ENCODE results near the gene FXYD3.

The FXYD3 gene

GRCh38 chr19:35093941-35094647 is 21.5 kb upstream of the FXYD3 start:
- no peak for DNase-seq (ENCODE audit: low read depth)
- TF ChIP-seq MAX (IDR thresholded peaks at IDR 0.05; ENCODE audit: low read depth, low read length) (no peak), CTCF (IDR thresholded peaks at IDR 0.05; ENCODE audit: low read depth, low read length) (no peak), MYC (IDR thresholded peaks at IDR 0.05; ENCODE audit: low read depth, low read length) (no peak), POLR2A (IDR thresholded peaks at IDR 0.05; ENCODE audit: extremely low read depth, insufficient read length) (no peak)
- H3K4me3 ChIP-seq (ENCODE audit: low read depth, low read length), result no peak overlapping the region

- DNase-seq (ENCODE audit: low read depth), result no peak
- no peak overlapping the region for H3K4me3 ChIP-seq (ENCODE audit: low read depth, low read length)
- TF ChIP-seq CTCF (IDR thresholded peaks at IDR 0.05; ENCODE audit: low read depth, low read length), result no peak
- no peak for TF ChIP-seq MAX (IDR thresholded peaks at IDR 0.05; ENCODE audit: low read depth, low read length)
- TF ChIP-seq MYC (IDR thresholded peaks at IDR 0.05; ENCODE audit: low read depth, low read length), result no peak
Observed at GRCh38 chr19:35094656-35095055, 21.0 kb upstream of the FXYD3 start.

GRCh38 chr19:35095667-35096368 is 19.8 kb upstream of the FXYD3 start:
- TF ChIP-seq MYC (IDR thresholded peaks at IDR 0.05; ENCODE audit: low read depth, low read length), result no peak
- TF ChIP-seq CTCF (IDR thresholded peaks at IDR 0.05; ENCODE audit: low read depth, low read length), result no peak
- no peak for TF ChIP-seq POLR2A (IDR thresholded peaks at IDR 0.05; ENCODE audit: extremely low read depth, insufficient read length)
- TF ChIP-seq MAX (IDR thresholded peaks at IDR 0.05; ENCODE audit: low read depth, low read length), result no peak
- H3K4me3 ChIP-seq (ENCODE audit: low read depth, low read length), result no peak overlapping the region
- DNase-seq (ENCODE audit: low read depth), result no peak

GRCh38 chr19:35098413-35099049 is 17.1 kb upstream of the FXYD3 start:
- DNase-seq (ENCODE audit: low read depth), result no peak
- TF ChIP-seq MYC (IDR thresholded peaks at IDR 0.05; ENCODE audit: low read depth, low read length) (no peak), MAX (IDR thresholded peaks at IDR 0.05; ENCODE audit: low read depth, low read length) (no peak), CTCF (IDR thresholded peaks at IDR 0.05; ENCODE audit: low read depth, low read length) (no peak), POLR2A (IDR thresholded peaks at IDR 0.05; ENCODE audit: extremely low read depth, insufficient read length) (no peak)
- H3K4me3 ChIP-seq (ENCODE audit: low read depth, low read length), result no peak overlapping the region

GRCh38 chr19:35099155-35099896 is 16.3 kb upstream of the FXYD3 start:
- no peak for DNase-seq (ENCODE audit: low read depth)
- H3K4me3 ChIP-seq (ENCODE audit: low read depth, low read length), result no peak overlapping the region
- TF ChIP-seq MAX (IDR thresholded peaks at IDR 0.05; ENCODE audit: low read depth, low read length) (no peak), CTCF (IDR thresholded peaks at IDR 0.05; ENCODE audit: low read depth, low read length) (no peak), POLR2A (IDR thresholded peaks at IDR 0.05; ENCODE audit: extremely low read depth, insufficient read length) (no peak), MYC (IDR thresholded peaks at IDR 0.05; ENCODE audit: low read depth, low read length) (no peak)
